ENCODE data around the gene KDM5B. TPM values are rescaled to one million over a fixed set of nuclear protein-coding genes. Genes with fewer than 3 reads are reported as not detected.

Gene KDM5B
- polyA plus RNA-seq, 1 of the 3 experiments (the other 2 are of a cell fraction), result 21.7 TPM

GRCh38 chr1:202692959-202693555, 115.2 kb downstream of the KDM5B start:
- Histone ChIP-seq H3K36me3 (replicated peaks in 1 of 2; ENCODE audit: control insufficient read depth in 1 of 2, insufficient read depth in 2 of 2, low read length in 1 of 2) (no peaks in the 10 kb centered on the region), H3F3A (replicated peaks; ENCODE audit: insufficient read depth) (no peaks in the 10 kb centered on the region), H3K4me2 (no peak overlapping the region), H3K9me3 (no peaks in the 10 kb centered on the region), H3K9ac (no peak overlapping the region), H4K20me1 (ENCODE audit: insufficient read depth) (no peaks in the 10 kb centered on the region), H3K27ac (ENCODE audit: low read depth in 2 of 2, low read length in 1 of 2) (no peak overlapping the region), H3K4me1 (ENCODE audit: control insufficient read depth in 1 of 2, insufficient read depth in 2 of 2, low read depth in 1 of 2, low read length in 1 of 2) (peaks cover 0 to 8% of the 10 kb centered on the region in 2 experiments; a peak in 1 of 4 replicates), H3K79me2 (ENCODE audit: insufficient read depth) (no peaks in the 10 kb centered on the region), H3K9me2 (no peaks in the 10 kb centered on the region), H3K27me3 (ENCODE audit: insufficient read depth) (peaks cover 26% of the 10 kb centered on the region), H3K4me3 (ENCODE audit: low read depth in 2 of 2, low read length in 1 of 2) (no peak overlapping the region), H2AFZ (ENCODE audit: low read depth) (no peak overlapping the region)
- TF ChIP-seq, protein P1, sequence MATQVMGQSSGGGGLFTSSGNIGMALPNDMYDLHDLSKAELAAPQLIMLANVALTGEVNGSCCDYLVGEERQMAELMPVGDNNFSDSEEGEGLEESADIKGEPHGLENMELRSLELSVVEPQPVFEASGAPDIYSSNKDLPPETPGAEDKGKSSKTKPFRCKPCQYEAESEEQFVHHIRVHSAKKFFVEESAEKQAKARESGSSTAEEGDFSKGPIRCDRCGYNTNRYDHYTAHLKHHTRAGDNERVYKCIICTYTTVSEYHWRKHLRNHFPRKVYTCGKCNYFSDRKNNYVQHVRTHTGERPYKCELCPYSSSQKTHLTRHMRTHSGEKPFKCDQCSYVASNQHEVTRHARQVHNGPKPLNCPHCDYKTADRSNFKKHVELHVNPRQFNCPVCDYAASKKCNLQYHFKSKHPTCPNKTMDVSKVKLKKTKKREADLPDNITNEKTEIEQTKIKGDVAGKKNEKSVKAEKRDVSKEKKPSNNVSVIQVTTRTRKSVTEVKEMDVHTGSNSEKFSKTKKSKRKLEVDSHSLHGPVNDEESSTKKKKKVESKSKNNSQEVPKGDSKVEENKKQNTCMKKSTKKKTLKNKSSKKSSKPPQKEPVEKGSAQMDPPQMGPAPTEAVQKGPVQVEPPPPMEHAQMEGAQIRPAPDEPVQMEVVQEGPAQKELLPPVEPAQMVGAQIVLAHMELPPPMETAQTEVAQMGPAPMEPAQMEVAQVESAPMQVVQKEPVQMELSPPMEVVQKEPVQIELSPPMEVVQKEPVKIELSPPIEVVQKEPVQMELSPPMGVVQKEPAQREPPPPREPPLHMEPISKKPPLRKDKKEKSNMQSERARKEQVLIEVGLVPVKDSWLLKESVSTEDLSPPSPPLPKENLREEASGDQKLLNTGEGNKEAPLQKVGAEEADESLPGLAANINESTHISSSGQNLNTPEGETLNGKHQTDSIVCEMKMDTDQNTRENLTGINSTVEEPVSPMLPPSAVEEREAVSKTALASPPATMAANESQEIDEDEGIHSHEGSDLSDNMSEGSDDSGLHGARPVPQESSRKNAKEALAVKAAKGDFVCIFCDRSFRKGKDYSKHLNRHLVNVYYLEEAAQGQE (IDR thresholded peaks at IDR 0.05; ENCODE audit: low read depth, low read length), result peak; percentile 99
- TF ChIP-seq, protein P2, sequence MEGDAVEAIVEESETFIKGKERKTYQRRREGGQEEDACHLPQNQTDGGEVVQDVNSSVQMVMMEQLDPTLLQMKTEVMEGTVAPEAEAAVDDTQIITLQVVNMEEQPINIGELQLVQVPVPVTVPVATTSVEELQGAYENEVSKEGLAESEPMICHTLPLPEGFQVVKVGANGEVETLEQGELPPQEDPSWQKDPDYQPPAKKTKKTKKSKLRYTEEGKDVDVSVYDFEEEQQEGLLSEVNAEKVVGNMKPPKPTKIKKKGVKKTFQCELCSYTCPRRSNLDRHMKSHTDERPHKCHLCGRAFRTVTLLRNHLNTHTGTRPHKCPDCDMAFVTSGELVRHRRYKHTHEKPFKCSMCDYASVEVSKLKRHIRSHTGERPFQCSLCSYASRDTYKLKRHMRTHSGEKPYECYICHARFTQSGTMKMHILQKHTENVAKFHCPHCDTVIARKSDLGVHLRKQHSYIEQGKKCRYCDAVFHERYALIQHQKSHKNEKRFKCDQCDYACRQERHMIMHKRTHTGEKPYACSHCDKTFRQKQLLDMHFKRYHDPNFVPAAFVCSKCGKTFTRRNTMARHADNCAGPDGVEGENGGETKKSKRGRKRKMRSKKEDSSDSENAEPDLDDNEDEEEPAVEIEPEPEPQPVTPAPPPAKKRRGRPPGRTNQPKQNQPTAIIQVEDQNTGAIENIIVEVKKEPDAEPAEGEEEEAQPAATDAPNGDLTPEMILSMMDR (IDR thresholded peaks at IDR 0.05), result peak; percentile 31; the same call in 1 of the 2 replicates
- TF ChIP-seq, protein P3, sequence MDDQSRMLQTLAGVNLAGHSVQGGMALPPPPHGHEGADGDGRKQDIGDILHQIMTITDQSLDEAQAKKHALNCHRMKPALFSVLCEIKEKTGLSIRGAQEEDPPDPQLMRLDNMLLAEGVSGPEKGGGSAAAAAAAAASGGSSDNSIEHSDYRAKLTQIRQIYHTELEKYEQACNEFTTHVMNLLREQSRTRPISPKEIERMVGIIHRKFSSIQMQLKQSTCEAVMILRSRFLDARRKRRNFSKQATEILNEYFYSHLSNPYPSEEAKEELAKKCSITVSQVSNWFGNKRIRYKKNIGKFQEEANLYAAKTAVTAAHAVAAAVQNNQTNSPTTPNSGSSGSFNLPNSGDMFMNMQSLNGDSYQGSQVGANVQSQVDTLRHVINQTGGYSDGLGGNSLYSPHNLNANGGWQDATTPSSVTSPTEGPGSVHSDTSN (IDR thresholded peaks at IDR 0.05), result no peak
- WGBS (ENCODE audit: low lambda C conversion rate), result 71% methylated on average over 3 of the region's 3 CpGs
- POLR2A ChIA-PET, result no interaction called here
- DNase-seq, result peak; percentile 54
- CTCF ChIA-PET, result interaction anchor here (0.8 to 2.7 kb wide), 11 partner anchors 8 to 504 kb away, joined by 3 to 21 read pairs (median 10); no protein-coding TSS in a partner anchor

- Histone ChIP-seq H3K27ac (ENCODE audit: low read depth in 2 of 2, low read length in 1 of 2) (peak overlapping the region in 1 of 2 experiments; percentile 24; a peak in 1 of 4 replicates), H2AFZ (ENCODE audit: low read depth) (no peak overlapping the region), H3K9me3 (no peaks in the 10 kb centered on the region), H3K4me1 (ENCODE audit: control insufficient read depth in 1 of 2, insufficient read depth in 2 of 2, low read depth in 1 of 2, low read length in 1 of 2) (peaks cover 0 to 8% of the 10 kb centered on the region in 2 experiments; a peak in 1 of 4 replicates), H4K20me1 (ENCODE audit: insufficient read depth) (no peaks in the 10 kb centered on the region), H3K4me3 (ENCODE audit: low read depth in 2 of 2, low read length in 1 of 2) (no peak overlapping the region), H3K4me2 (no peak overlapping the region), H3K27me3 (ENCODE audit: insufficient read depth) (peaks cover 24% of the 10 kb centered on the region), H3K79me2 (ENCODE audit: insufficient read depth) (no peaks in the 10 kb centered on the region), H3F3A (replicated peaks; ENCODE audit: insufficient read depth) (no peaks in the 10 kb centered on the region), H3K9ac (no peak overlapping the region), H3K9me2 (no peaks in the 10 kb centered on the region), H3K36me3 (replicated peaks in 1 of 2; ENCODE audit: control insufficient read depth in 1 of 2, insufficient read depth in 2 of 2, low read length in 1 of 2) (no peaks in the 10 kb centered on the region)
- ChIA-PET POLR2A (no interaction called here), CTCF (interaction anchor here (0.7 to 2.7 kb wide), 13 partner anchors 9 to 92 kb away, joined by 3 to 21 read pairs (median 6); no protein-coding TSS in a partner anchor)
- WGBS (ENCODE audit: low lambda C conversion rate), result 8% methylated on average over 2 of the region's 2 CpGs
- peak; percentile 82 for DNase-seq
- TF ChIP-seq CHD2 (IDR thresholded peaks at IDR 0.05; ENCODE audit: low read length, partially characterized antibody) (peak; percentile 60), RXRA (IDR thresholded peaks at IDR 0.05; ENCODE audit: borderline replicate concordance, low read depth) (no peak), POLR2AphosphoS5 (IDR thresholded peaks at IDR 0.05; ENCODE audit: low read depth, low read length) (no peak), EP300 (IDR thresholded peaks at IDR 0.05; ENCODE audit: borderline replicate concordance in 1 of 2, low read depth in 1 of 2, low read length in 1 of 2) (peak in 1 of 2 experiments; percentile 50; a peak in 1 of 4 replicates), RFX5 (IDR thresholded peaks at IDR 0.05; ENCODE audit: low read length) (no peak), NRF1 (IDR thresholded peaks at IDR 0.05; ENCODE audit: low read depth, low read length) (no peak), NFIC (IDR thresholded peaks at IDR 0.05; ENCODE audit: borderline replicate concordance) (no peak), RCOR1 (IDR thresholded peaks at IDR 0.05; ENCODE audit: low read length) (0 out of 2 replicates have a peak, but pooled peaks have one; percentile 27), TCF12 (IDR thresholded peaks at IDR 0.05) (no peak)
- TF ChIP-seq, protein P2 (IDR thresholded peaks at IDR 0.05), result no peak
- TF ChIP-seq, protein P1 (IDR thresholded peaks at IDR 0.05; ENCODE audit: low read depth, low read length), result no peak
Observed at GRCh38 chr1:202691816-202692215, 116.4 kb downstream of the KDM5B start.
